AG04450 (cell line): ENCODE measurements around the gene TANGO2. TPM values are rescaled to one million over a fixed set of nuclear protein-coding genes. Genes with fewer than 3 reads are reported as not detected.

ENCODE experiments used
- CTCF ChIA-PET: fragments of 300-600, 350-600 bp; formaldehyde crosslinking; extraction: SDS; loops from one replicate; lab custom pipeline; 2022; ENCODE audit warnings: antibody characterized with exemption, inconsistent platforms; lab: Charles Lee
- POLR2A ChIA-PET: fragments of 350-600 bp; formaldehyde crosslinking; extraction: SDS; loops from one replicate; lab custom pipeline; 2021; ENCODE audit warnings: antibody characterized with exemption, inconsistent platforms; lab: Yijun Ruan, JAX
- DNase-seq: peaks from one replicate; pipeline ENCODE4 v3.0.0-alpha.2; 2011; ENCODE audit warnings: low read depth, low spot score
- H3K27ac ChIP-seq: one replicate; pipeline ENCODE4 v1.5.1; 2012; ENCODE audit warnings: low read depth, low read length, control low read depth
- H3K27me3 ChIP-seq: one replicate; pipeline ENCODE4 v1.6.0; 2012; ENCODE audit warnings: low read length; ENCODE audit not compliant: control insufficient read depth, insufficient read depth
- H3K4me3 ChIP-seq: 2 replicates; pipeline ENCODE4 v1.5.1; 2011; ENCODE audit warnings: mild to moderate bottlenecking, low read depth, low read length, control low read depth
- H3K9me3 ChIP-seq: 2 replicates; pipeline ENCODE4 v1.5.1; 2012; ENCODE audit warnings: low read length; ENCODE audit not compliant: control insufficient read depth, insufficient read depth
- polyA plus RNA-seq: library from polyadenylated mRNA; depleted of rRNA; stranded (reverse); fragments of >200 nt; gene quantifications from 2 replicates; pipeline ENCODE4 v1.2.3, GENCODE V29; 2011
- TF ChIP-seq, protein P1 (sequence below): IDR thresholded peaks from 2 replicates; pipeline ENCODE4 v1.5.1; 2011; ENCODE audit warnings: low read depth, low read length, control low read depth, inconsistent platforms

Gene TANGO2
- polyA plus RNA-seq, 1 experiment, result 21.3 TPM

DNA sequence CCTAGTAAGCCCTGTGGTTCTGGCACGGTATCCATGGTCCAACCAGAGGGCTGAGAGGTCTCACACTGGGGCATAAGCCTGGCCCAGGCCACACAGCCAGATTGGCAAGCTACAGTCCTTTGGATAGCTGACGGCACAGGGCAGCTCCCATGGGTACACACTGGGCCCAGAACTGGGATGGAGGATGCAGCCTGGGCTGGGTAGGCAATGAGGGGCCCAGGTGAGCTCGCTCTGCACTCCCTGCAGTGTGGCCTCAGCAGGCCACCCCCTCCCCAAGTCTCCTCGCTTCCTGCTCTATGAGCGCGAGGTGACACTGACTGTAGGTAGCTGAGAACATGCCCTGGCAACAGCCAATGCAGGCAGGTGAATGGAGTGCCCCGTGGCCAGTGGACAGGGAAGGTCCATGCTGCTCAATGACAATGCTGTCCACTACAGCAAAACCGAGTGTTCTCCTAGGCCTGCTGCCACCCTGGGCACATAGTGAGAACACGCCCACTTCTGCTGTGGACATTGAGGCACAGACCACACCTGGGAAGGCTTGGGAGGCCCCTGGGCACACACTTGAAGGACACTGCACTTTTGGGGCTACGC lies 8.1 kb upstream of the TANGO2 start:
- Histone ChIP-seq H3K4me3 (no peak overlapping the region), H3K27ac (no peak overlapping the region), H3K9me3 (no peaks in the 10 kb centered on the region; the same call in 1 of the 2 replicates), H3K27me3 (peaks cover 22% of the 10 kb centered on the region)
- DNase-seq, result no peak
- ChIA-PET CTCF (interaction anchor here (0.6 to 3.7 kb wide), 16 partner anchors 9 to 282 kb away, joined by 3 to 68 read pairs (median 4); no protein-coding TSS in a partner anchor), POLR2A (interaction anchor here (1.0 to 2.1 kb wide), 4 partner anchors 9 to 44 kb away, joined by 3 to 10 read pairs (median 6); no protein-coding TSS in a partner anchor)
- TF ChIP-seq, protein P1, sequence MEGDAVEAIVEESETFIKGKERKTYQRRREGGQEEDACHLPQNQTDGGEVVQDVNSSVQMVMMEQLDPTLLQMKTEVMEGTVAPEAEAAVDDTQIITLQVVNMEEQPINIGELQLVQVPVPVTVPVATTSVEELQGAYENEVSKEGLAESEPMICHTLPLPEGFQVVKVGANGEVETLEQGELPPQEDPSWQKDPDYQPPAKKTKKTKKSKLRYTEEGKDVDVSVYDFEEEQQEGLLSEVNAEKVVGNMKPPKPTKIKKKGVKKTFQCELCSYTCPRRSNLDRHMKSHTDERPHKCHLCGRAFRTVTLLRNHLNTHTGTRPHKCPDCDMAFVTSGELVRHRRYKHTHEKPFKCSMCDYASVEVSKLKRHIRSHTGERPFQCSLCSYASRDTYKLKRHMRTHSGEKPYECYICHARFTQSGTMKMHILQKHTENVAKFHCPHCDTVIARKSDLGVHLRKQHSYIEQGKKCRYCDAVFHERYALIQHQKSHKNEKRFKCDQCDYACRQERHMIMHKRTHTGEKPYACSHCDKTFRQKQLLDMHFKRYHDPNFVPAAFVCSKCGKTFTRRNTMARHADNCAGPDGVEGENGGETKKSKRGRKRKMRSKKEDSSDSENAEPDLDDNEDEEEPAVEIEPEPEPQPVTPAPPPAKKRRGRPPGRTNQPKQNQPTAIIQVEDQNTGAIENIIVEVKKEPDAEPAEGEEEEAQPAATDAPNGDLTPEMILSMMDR, result no peak

DNA sequence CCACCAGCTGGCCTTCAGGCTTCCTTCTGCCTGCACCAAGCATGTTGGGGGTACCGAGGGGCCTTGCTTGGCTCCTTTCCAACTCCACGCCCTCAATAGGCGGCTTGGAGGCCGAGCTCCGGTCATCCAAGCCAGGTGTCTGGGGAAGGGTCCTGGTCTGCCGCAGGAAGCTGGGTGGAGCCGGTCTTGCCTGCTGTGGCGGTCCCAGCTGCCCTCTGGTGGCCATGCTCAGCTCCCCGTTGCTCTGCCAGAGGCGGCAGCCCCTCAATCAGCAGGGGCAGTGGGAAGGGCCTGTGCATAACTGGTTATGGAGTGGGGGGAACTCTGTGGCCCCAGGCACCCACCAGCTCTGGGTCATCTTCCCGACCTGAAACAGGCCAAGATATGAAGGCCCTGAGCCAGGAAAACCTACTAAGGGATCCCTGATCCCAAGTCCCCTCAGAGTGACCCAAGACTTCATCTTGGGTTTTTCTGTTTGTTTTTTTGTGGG lies 7.5 kb upstream of the TANGO2 start:
- H3K27me3 ChIP-seq, result peaks cover 27% of the 10 kb centered on the region
- no peak overlapping the region for H3K27ac ChIP-seq
- H3K9me3 ChIP-seq, result no peaks in the 10 kb centered on the region; the same call in 1 of the 2 replicates
- ChIA-PET POLR2A (interaction anchor here (1.0 to 2.1 kb wide), 4 partner anchors 8 to 45 kb away, joined by 3 to 10 read pairs (median 6); no protein-coding TSS in a partner anchor), CTCF (interaction anchor here (0.6 to 3.7 kb wide), 16 partner anchors 9 to 283 kb away, joined by 3 to 68 read pairs (median 4); no protein-coding TSS in a partner anchor)
- H3K4me3 ChIP-seq, result no peak overlapping the region
- TF ChIP-seq, protein P1, result peak; percentile 88
- DNase-seq, result no peak

DNA sequence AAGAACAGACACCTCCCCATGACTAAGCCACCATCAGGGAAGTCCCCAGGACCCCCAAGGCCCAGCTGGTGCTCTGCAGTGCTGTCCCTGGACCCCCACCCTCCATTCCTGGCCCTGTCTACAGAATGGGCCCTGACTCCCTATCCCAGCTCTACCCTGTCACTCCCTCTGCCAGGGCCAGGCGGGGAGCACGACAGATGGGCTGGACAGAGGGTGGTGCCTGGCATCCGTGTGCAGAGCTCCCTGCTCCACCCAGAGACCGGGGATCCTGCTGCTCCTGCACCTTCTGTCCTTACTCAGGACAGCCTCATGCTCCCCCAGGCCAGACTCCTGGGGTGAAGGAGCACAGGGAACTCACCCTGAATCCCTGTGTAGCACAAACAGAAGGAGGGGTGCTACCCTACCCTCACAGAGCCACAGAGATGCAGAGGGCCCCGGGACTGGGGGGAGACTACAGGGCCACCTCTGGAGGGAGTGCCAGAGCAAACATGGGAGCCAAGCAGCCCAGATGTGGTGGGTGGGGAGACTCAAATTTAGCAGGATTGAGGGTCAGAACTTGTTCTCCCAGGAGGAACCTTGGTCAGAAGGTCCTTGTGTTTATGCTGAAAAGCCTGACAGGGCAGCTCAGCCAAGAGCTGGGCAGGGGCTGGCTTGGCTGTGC lies 6.3 kb upstream of the TANGO2 start:
- POLR2A ChIA-PET, result interaction anchor here (0.6 to 2.1 kb wide), 2 partner anchors 28 to 44 kb away, joined by 3 to 10 read pairs; no protein-coding TSS in a partner anchor

DNA sequence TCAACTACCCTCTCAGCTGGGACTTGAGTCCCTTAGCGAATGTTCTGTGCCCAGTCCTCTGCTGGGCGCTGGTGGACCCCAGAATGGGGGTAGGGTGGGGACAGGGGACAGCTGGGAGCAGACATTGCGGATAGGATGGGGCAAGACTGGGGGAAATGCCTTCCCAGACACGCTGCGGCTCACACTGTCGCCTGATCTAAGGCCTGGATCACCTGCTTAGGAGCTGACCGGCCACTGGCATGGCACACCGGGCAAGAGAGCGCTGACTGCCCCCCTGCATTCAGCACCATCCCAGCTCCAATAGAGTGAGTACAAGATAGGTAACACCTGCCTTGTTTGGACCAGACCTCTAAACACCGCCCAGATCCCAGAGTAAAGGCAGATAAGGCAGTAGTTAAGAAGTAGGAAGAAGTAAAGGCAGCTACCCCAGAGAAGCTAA lies 5.7 kb upstream of the TANGO2 start:
- H3K27me3 ChIP-seq, result peaks cover 29% of the 10 kb centered on the region
- H3K9me3 ChIP-seq, result no peaks in the 10 kb centered on the region; the same call in 1 of the 2 replicates
- TF ChIP-seq, protein P1, result no peak
- ChIA-PET CTCF (interaction anchor here (1.0 to 1.6 kb wide), 6 partner anchors 13 to 285 kb away, joined by 3 to 11 read pairs (median 4); no protein-coding TSS in a partner anchor), POLR2A (interaction anchor here (0.6 kb wide), 1 partner anchor 29 kb away, joined by 3 read pairs; no protein-coding TSS in a partner anchor)
- DNase-seq, result no peak
- H3K4me3 ChIP-seq, result no peak overlapping the region
- no peak overlapping the region for H3K27ac ChIP-seq

More for the DNA sequence above, 6.3 kb upstream of the TANGO2 start:
- H3K27me3 ChIP-seq, result peaks cover 29% of the 10 kb centered on the region
- TF ChIP-seq, protein P1, result no peak
- no peak overlapping the region for H3K4me3 ChIP-seq
- no peak overlapping the region for H3K27ac ChIP-seq
- no peaks in the 10 kb centered on the region; the same call in 1 of the 2 replicates for H3K9me3 ChIP-seq
- DNase-seq, result no peak
- CTCF ChIA-PET, result interaction anchor here (1.1 to 3.7 kb wide), 8 partner anchors 12 to 284 kb away, joined by 3 to 68 read pairs (median 6); no protein-coding TSS in a partner anchor
